AG09309 (cell line): Measurements from ENCODE around the gene PTPN7.
A peak's percentile ranks its signal among the peaks of the same experiment; 100 is the strongest.

ENCODE experiments used
- DNase-seq: peaks from one replicate; pipeline ENCODE4 v3.0.0-alpha.2; 2010; ENCODE audit warnings: low read depth
- H3K4me3 ChIP-seq: 2 replicates; pipeline ENCODE4 v1.5.1; 2011; ENCODE audit warnings: mild to moderate bottlenecking, low read depth, low read length, moderate library complexity; ENCODE audit not compliant: control insufficient read depth
- TF ChIP-seq, protein P1 (sequence below): IDR thresholded peaks from 2 replicates; pipeline ENCODE4 v1.5.1; 2011; ENCODE audit warnings: mild to moderate bottlenecking, low read depth, low read length, inconsistent platforms; ENCODE audit not compliant: insufficient read depth, control insufficient read depth; ENCODE audit errors: missing control alignments

Gene PTPN7

GRCh38 chr1:202189001-202189790 is 28.8 kb upstream of the PTPN7 start:
- no peak for DNase-seq
- no peak overlapping the region for H3K4me3 ChIP-seq
- TF ChIP-seq, protein P1, sequence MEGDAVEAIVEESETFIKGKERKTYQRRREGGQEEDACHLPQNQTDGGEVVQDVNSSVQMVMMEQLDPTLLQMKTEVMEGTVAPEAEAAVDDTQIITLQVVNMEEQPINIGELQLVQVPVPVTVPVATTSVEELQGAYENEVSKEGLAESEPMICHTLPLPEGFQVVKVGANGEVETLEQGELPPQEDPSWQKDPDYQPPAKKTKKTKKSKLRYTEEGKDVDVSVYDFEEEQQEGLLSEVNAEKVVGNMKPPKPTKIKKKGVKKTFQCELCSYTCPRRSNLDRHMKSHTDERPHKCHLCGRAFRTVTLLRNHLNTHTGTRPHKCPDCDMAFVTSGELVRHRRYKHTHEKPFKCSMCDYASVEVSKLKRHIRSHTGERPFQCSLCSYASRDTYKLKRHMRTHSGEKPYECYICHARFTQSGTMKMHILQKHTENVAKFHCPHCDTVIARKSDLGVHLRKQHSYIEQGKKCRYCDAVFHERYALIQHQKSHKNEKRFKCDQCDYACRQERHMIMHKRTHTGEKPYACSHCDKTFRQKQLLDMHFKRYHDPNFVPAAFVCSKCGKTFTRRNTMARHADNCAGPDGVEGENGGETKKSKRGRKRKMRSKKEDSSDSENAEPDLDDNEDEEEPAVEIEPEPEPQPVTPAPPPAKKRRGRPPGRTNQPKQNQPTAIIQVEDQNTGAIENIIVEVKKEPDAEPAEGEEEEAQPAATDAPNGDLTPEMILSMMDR, result peak; percentile 68

- TF ChIP-seq, protein P1, result no peak
- no peak for DNase-seq
- no peak overlapping the region for H3K4me3 ChIP-seq
Observed at GRCh38 chr1:202187697-202188407, 27.4 kb upstream of the PTPN7 start.

- no peak for DNase-seq
- TF ChIP-seq, protein P1, result no peak
Observed at GRCh38 chr1:202187041-202187671, 26.8 kb upstream of the PTPN7 start.

GRCh38 chr1:202186327-202186726 is 25.9 kb upstream of the PTPN7 start:
- DNase-seq, result no peak
- TF ChIP-seq, protein P1, result no peak

More at GRCh38 chr1:202187041-202187671, 26.8 kb upstream of the PTPN7 start:
- no peak overlapping the region for H3K4me3 ChIP-seq

GRCh38 chr1:202184750-202185460 is 24.5 kb upstream of the PTPN7 start:
- TF ChIP-seq, protein P1, result peak; percentile 94
- H3K4me3 ChIP-seq, result no peak overlapping the region
- peak; percentile 21 for DNase-seq

More at GRCh38 chr1:202186327-202186726, 25.9 kb upstream of the PTPN7 start:
- H3K4me3 ChIP-seq, result no peak overlapping the region
